Ammon's horn (tissue), 1 donor: Measurements from ENCODE around the gene RAF1.
A peak's percentile ranks its signal among the peaks of the same experiment; 100 is the strongest.
"Not testable (repeated sequence)": the region's sequence is repeated elsewhere in the genome, so short reads cannot be mapped to it uniquely, and the experiment has no call there.

Experiments used
- DNase-seq: peaks from one replicate; pipeline ENCODE4 v3.0.0-alpha.2; 2016; ENCODE audit warnings: low spot score

RAF1 gene

DNA sequence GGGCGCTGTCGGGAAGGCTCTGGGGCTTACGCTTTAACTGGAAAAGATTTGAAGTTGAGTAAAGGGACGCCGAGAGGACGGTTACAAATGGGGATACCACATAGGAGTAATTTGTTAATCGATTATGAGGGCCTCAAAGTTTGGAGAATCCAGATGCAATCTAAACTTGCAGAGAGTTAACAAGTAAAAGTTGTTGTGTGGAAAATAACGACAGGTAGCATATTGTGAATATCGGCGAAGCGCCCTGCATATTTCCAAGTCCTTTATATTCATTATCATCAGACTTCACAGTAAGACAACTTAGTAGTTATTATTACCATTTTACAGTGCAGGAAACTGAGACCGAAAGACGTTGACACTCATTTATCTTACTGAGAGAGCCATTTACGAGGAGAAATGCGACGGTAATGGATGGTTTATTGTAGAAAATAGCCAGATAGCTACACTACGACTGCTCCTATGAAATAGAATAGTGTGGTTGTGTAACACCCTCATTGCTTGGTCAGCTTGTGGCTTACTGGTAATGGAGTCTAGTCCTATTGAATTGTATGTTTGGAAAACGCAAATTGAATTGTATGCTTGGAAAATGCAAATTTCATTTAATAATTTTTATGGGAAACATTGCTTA is 106.3 kb downstream of the RAF1 start:
- no peak for DNase-seq

DNA sequence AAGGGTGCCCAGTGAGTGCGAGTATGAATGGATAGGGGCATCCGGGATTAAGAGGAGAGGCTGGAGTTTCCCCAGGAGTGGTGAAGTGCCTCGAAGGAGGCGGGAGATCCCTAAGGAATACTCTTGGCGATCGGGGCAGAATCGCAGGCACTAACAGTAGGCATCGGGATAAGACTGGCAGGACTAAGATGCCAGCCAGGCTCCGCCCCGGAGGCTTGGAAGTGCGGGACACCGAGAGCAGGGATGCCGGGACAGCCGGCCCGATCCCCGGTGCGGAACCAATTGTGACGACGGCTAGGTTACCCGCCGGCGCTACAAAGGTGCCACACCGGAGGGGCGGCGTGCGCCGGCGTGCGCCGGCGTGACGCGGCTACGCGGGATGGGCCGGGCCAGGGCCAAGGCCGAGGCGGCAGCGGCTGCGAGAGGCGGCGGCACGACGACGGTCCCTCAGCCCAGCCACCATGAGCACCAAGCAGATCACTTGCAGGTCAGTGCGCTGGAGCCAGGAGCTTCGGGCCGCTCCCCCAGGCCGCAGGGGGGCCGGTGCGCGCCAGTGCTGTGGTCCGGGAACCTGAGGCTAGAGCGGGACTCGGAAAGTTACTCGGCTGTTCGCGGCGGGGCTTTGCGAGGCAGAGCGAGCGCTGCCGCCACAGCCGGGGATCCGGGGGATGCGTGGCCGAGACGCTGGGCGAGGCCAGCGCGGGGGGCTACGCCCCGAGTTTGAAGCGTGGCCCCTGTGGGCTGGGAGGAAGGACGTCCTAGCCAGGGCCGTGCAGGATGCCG is 107.0 kb downstream of the RAF1 start, which contains the start of gene MKRN2:
MKRN2 (plus strand) TSS at position 398 of the 783 bp plus-strand sequence; CDS start at position 462, 64 bp downstream.
- DNase-seq: peak; percentile 86

DNA sequence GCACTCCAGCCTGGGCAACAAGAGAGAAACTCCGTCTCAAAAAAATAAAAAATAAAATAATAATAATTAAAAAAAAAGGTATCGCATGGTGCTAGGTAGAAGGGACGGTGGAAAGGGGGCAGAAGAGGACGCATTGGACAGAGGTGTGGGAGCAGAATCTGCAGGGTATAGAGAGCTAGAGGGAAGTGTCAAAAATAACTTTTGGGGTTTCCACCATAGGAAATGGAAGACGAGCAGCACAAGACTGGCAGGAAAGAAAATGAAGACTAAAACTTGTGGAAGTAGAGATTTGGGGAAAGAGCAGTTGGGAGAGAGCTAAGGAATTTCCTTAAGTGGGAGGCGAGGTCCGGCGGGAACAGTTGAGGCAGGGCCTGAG is 107.6 kb downstream of the RAF1 start:
- no peak for DNase-seq

DNA sequence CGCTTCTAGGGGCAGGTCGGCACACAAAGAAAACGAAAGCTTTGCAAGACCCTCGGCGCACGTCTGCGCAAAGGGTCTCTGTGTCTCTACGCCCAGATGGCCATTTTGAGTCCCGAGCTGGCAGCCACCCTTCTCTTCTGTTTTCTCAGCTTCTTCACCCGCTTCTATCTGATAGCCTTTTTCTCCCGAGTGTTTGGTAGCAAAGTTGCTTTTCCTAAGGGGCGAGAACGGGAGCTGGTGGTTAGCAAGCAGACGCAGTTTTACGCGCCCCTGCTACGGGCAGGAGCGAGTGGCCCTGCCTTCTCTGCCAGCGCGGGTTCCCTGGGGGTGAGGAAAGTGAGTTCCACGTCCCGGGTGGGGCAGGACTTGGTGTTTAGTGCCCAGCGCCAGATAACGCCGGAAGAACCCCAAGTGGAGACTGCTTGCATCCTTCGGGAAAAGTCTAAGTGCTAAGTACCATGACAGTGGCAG is 110.0 kb downstream of the RAF1 start:
- DNase-seq: peak; percentile 35

DNA sequence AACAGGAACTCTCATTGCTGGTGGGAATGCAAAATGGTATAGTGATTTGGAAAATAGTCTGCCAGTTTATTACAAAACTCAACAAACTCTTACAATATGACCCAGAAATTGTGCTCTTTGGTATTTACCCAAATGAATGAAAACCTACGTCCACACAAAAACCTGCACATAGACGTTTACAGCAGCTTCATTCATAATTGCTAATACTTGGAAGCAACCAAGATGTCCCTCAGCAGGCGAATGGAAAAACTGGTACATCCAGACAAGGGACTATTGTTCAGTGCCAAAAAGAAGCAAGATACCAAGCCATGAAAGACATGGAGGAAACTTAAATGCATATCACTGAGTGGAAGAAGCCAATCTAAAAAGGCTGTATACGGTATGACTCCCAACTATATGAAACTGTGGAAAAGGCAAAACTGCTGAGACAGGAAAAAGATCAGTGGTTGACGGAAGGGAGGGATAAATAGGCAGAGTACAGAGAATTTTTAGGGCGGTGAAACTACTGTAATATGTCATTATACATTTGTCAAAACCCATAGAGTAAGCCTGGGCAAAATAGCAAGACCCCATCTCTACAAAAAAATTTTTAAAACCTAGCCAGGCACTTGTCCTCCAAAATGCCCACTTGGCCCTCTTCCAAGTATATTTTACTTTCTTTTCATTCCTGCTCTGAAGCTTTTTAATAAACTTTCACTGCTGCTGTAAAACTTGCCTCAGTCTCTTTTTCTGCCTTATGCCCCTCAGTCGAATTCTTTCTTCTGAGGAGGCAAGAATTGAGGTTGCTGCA is 113.8 kb downstream of the RAF1 start:
- no peak for DNase-seq

DNA sequence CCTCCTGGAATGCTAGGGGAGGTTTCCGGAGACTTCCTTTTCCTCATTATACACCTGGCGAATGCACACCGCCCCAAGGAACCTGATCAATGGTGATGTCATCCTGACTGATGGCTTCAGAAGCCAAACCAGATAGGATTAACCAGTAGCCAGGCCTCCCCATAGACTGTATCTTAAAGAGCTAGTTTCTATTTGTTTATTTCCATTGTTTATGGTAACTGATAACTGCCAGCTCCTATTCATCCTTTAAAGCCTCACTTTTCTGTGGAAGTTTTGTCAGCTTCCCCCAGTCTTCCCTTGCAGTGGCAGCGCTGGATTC is 118.5 kb downstream of the RAF1 start, which contains the start of gene MKRN2OS:
MKRN2OS (minus strand) TSS at position 27 of the 319 bp plus-strand sequence. CDS start 35 bp downstream, outside the sequence.
- no peak for DNase-seq

DNA sequence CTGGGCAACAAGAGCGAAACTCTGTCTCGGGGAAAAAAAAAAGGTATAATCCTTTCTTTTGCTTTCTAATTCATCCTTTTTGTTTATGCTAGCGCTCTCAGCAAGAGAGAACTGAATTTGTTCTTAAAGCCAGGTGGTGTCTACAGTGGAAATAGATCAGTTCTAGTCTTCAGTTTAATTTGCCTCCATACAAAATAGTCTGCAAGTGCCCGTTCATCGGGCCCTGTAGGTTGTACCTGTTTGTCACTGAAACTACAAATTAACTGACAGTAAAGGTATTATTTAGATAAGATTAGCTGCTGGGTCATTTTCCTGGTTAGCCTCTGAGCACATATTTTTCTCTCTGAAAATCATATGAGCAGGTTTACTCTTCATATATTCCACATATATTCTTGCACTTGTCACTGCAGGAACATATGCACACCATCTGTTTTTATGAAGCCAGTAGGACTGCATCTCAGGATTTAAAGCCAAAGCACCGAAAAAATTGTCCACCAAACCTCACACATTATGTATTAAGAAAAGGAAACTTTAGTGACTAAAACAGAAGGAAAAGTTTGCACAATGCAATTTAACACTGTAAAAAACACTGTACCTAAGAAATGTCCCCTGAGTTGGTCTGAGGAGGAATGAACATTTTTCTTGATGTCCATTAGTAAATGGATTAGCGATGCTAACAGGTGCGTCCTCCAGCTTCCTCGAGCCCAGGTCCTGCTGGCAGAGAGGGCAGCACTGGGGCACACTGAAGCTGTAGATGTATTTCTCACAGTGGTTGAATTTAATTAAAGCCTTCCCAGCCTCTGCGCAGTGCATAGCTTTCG is 119.1 kb downstream of the RAF1 start:
- DNase-seq: no peak

DNA sequence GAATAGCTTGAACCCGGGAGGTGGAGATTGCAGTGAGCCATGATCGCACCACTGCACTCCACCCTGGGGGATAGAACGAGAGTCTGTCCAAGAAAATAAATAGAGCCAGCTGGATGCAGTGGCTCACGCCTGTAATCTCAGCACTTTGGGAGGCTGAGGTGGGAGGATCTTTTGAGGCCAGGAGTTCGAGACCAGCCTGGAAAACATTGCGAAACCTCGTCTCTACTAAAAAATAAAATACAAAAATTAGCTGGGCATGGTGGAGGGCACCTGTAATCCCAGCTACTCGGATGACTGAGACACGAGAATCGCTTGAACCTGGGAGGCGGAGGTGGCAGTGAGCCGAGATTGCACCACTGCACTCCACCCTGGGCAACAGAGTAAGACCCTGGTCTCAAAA is 120.4 kb downstream of the RAF1 start:
- not testable (repeated sequence) for DNase-seq

DNA sequence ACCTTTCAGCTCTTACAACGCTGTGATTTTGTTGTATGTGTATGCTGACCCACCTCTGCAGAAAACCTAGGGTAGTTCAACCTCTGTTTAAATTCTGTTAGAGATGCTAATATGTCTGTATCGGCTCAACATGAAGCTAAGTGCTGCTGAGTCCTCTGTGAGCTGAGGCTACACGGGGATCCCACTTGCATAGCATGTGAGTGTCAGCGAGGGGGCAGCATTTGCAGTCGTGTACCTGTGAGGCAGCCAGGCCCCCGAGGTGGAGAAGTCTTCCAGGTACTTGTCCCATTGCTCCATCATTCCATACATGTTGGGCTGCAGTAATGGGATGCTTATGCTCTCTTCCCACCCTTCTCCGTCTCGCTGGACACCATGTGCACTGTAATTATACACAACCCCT is 122.3 kb downstream of the RAF1 start:
- DNase-seq: no peak

DNA sequence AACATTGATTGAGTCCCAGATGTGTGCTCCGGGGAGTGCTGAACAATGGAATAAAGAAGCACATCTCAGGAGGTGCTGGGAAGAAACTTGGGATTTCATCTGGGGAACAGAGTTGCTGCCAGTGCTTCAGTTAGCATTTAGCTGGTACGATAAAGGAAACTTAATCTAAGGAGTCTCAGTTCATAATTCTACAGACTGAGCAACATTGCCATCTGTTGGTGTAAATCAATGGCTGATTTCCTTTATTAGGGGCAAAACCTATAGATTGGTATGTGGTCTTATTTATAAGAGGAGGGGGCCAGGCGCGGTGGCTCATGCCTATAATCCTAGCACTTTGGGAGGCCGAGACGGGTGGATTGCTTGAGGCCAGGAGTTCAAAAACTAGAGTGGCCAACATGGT is 127.5 kb downstream of the RAF1 start:
- DNase-seq: no peak
